Chondrocyte (in vitro differentiated cells): ENCODE results near the gene SAYSD1. TPM values are rescaled to one million over a fixed set of nuclear protein-coding genes. Genes with fewer than 3 reads are reported as not detected.

Experiments
- DNase-seq: peaks from one replicate; pipeline ENCODE4 v3.0.0; 2021; ENCODE audit warnings: mixed read lengths, low spot score
- H3K27ac Mint-ChIP-seq: one replicate; pipeline ENCODE4 v1.8.0; 2021; ENCODE audit warnings: mild to moderate bottlenecking, moderate library complexity, mixed read lengths; ENCODE audit not compliant: unreplicated experiment
- H3K27me3 Mint-ChIP-seq: 2 replicates; pipeline ENCODE4 v1.8.0; 2021; ENCODE audit warnings: low read depth, mixed read lengths
- H3K36me3 Mint-ChIP-seq: 2 replicates; pipeline ENCODE4 v1.8.0; 2021; ENCODE audit warnings: low read depth, mixed read lengths
- H3K4me1 Mint-ChIP-seq: 2 replicates; pipeline ENCODE4 v1.8.0; 2021; ENCODE audit warnings: low read depth, mild to moderate bottlenecking, mixed read lengths
- H3K4me3 Mint-ChIP-seq: one replicate; pipeline ENCODE4 v1.8.0; 2021; ENCODE audit warnings: mild to moderate bottlenecking, moderate library complexity, mixed read lengths; ENCODE audit not compliant: unreplicated experiment
- H3K9me3 Mint-ChIP-seq: 2 replicates; pipeline ENCODE4 v1.8.0; 2021; ENCODE audit warnings: low read depth, mixed read lengths
- CTCF ChIP-seq: fragments of 200-600 bp; sonication (generic); IDR thresholded peaks from 2 replicates; pipeline ENCODE4 v1.5.0; 2021; ENCODE audit warnings: antibody characterized with exemption, mild to moderate bottlenecking, moderate library complexity
- total RNA-seq: library from RNA; stranded (reverse); gene quantifications from 3 replicates; pipeline ENCODE4 v1.2.1, GENCODE V29; 2021

Gene SAYSD1
- total RNA-seq, 1 donor from 2014 or later: 13.9 TPM

DNA sequence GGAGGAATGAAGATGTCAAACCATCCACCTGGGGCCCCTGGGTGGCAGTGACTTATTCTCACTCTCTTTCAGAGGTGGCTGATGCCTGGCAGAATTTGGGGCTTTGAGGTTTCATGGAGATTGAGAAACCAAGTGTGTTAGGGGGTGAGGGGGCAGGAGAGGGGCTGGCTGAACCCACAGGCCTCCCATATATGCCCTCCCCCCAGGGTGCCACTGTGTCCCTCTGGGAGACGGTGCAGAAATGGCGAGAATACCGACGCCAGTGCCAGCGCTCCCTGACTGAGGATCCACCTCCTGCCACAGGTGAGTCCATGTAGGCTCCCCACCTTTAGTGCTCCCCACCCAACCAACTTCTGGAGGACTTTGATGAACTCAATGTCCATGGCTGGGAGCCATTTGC is 58.8 kb downstream of the SAYSD1 start:
- no peak for DNase-seq
- Mint-ChIP-seq H3K27me3 (peaks cover 66% of the 10 kb centered on the region), H3K9me3 (no peaks in the 10 kb centered on the region), H3K4me1 (no peaks in the 10 kb centered on the region), H3K36me3 (no peaks in the 10 kb centered on the region), H3K27ac (no peak overlapping the region), H3K4me3 (no peak overlapping the region)
- no peak for TF ChIP-seq CTCF

DNA sequence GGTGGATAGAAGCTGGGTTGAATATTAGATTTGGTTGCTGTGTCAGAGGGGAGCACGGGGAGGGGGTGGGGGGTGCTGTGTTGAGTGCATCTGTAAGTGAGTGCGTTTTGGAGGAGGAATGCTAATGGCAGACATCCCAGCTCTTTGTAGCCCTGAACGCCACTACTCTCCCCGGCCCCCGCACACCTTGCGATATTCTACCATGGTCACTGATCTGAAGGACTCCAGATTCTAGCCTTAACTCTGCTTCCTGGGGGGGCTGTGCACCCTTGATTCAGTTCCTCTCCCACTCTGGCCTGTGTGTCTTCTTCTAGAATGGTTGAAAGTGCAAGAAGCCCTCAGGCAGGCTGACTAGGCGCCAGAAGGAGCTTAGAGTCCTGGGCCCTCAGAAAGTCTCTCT is 59.3 kb downstream of the SAYSD1 start:
- H3K27me3 Mint-ChIP-seq: peaks cover 68% of the 10 kb centered on the region
- no peak for DNase-seq
- TF ChIP-seq CTCF: no peak
- no peaks in the 10 kb centered on the region for H3K9me3 Mint-ChIP-seq
- no peaks in the 10 kb centered on the region for H3K4me1 Mint-ChIP-seq
- H3K4me3 Mint-ChIP-seq: no peak overlapping the region
- H3K36me3 Mint-ChIP-seq: no peaks in the 10 kb centered on the region
- H3K27ac Mint-ChIP-seq: peak overlapping the region; percentile 43

- TF ChIP-seq CTCF: no peak
- H3K36me3 Mint-ChIP-seq: no peaks in the 10 kb centered on the region
- H3K9me3 Mint-ChIP-seq: no peaks in the 10 kb centered on the region
- H3K4me3 Mint-ChIP-seq: no peak overlapping the region
- peaks cover 68% of the 10 kb centered on the region for H3K27me3 Mint-ChIP-seq
- no peaks in the 10 kb centered on the region for H3K4me1 Mint-ChIP-seq
- H3K27ac Mint-ChIP-seq: no peak overlapping the region
- peak; percentile 56 for DNase-seq
Measured at GRCh38 chr6:39054577-39055142, 60.3 kb downstream of the SAYSD1 start.

Other genes starting within 250 kb of the SAYSD1 start
- gene GLP1R, start 66.4 kb downstream of the SAYSD1 start, total RNA-seq: not detected in 3 replicates
- gene KCNK5, start 114.3 kb upstream of the SAYSD1 start, total RNA-seq: not detected in 3 replicates
- not detected in 3 replicates for gene KCNK17, start 199.2 kb upstream of the SAYSD1 start, total RNA-seq
- gene KCNK16, start 207.5 kb upstream of the SAYSD1 start, total RNA-seq: not detected in 3 replicates